ENCODE measurements around the gene EEFSEC. TPM values are rescaled to one million over a fixed set of nuclear protein-coding genes. Genes with fewer than 3 reads are reported as not detected.

The EEFSEC gene
- total RNA-seq, 1 experiment from 2014 or later: 15.4 TPM

GRCh38 chr3:128194843-128195242, 41.6 kb downstream of the EEFSEC start:
- no peaks in the 10 kb centered on the region for H3K4me1 ChIP-seq (ENCODE audit: control insufficient read depth, insufficient read depth, low read length)
- no peaks in the 10 kb centered on the region for H3K9me3 ChIP-seq (ENCODE audit: control insufficient read depth, insufficient read depth, low read depth, low read length)
- TF ChIP-seq TCF7L2 (IDR thresholded peaks at IDR 0.05; ENCODE audit: low read depth, low read length) (no peak), SIN3A (IDR thresholded peaks at IDR 0.05; ENCODE audit: borderline replicate concordance, insufficient read depth, low read depth, low read length) (no peak), REST (IDR thresholded peaks at IDR 0.05; ENCODE audit: insufficient read depth in 1 of 2, low read depth in 2 of 2, low read length in 1 of 2) (no peak), CTCF (IDR thresholded peaks at IDR 0.05) (no peak), POLR2AphosphoS5 (IDR thresholded peaks at IDR 0.05; ENCODE audit: low read depth, low read length) (no peak)
- ChIA-PET CTCF (no interaction called here), POLR2A (interaction anchor here (1.0 kb wide), 1 partner anchor 18 kb away, joined by 3 read pairs; no protein-coding TSS in a partner anchor)
- H3K4me3 ChIP-seq (ENCODE audit: low read depth in 2 of 2, low read length in 2 of 2): no peak overlapping the region
- DNase-seq (ENCODE audit: low read depth, low spot score) (no peak), ATAC-seq (no peak)
- no peak overlapping the region for H3K27ac ChIP-seq (ENCODE audit: low read length)
- in situ Hi-C loops (cut with HindIII; ENCODE audit: low pct_unique_long_range_greater_than_20kb, low sequenced_read_pairs): no loop called here
- intact Hi-C loops (cut with micrococcal nuclease; ENCODE audit: unreplicated experiment): no loop called here
- H3K27me3 ChIP-seq (ENCODE audit: control insufficient read depth, insufficient read depth, low read length): no peaks in the 10 kb centered on the region
- H3K36me3 ChIP-seq (ENCODE audit: control insufficient read depth, insufficient read depth, low read length): no peaks in the 10 kb centered on the region
- no TSS peak for BruUV-seq (replicated peaks)

- H3K27me3 ChIP-seq (ENCODE audit: control insufficient read depth, insufficient read depth, low read length): no peaks in the 10 kb centered on the region
- intact Hi-C loops (cut with micrococcal nuclease; ENCODE audit: unreplicated experiment): no loop called here
- no peak overlapping the region for H3K27ac ChIP-seq (ENCODE audit: low read length)
- POLR2A ChIA-PET: no interaction called here
- in situ Hi-C loops (cut with HindIII; ENCODE audit: low pct_unique_long_range_greater_than_20kb, low sequenced_read_pairs): no loop called here
- no peaks in the 10 kb centered on the region for H3K36me3 ChIP-seq (ENCODE audit: control insufficient read depth, insufficient read depth, low read length)
- no TSS peak for BruUV-seq (replicated peaks)
- no peaks in the 10 kb centered on the region for H3K4me1 ChIP-seq (ENCODE audit: control insufficient read depth, insufficient read depth, low read length)
- H3K4me3 ChIP-seq (ENCODE audit: low read depth in 2 of 2, low read length in 2 of 2): no peak overlapping the region
- DNase-seq (ENCODE audit: low read depth, low spot score): no peak
- TF ChIP-seq POLR2AphosphoS5 (IDR thresholded peaks at IDR 0.05; ENCODE audit: low read depth, low read length) (no peak), SIN3A (IDR thresholded peaks at IDR 0.05; ENCODE audit: borderline replicate concordance, insufficient read depth, low read depth, low read length) (no peak), REST (IDR thresholded peaks at IDR 0.05; ENCODE audit: insufficient read depth in 1 of 2, low read depth in 2 of 2, low read length in 1 of 2) (no peak)
- CTCF ChIA-PET: no interaction called here
- no peak for ATAC-seq
- no peaks in the 10 kb centered on the region for H3K9me3 ChIP-seq (ENCODE audit: control insufficient read depth, insufficient read depth, low read depth, low read length)
Measured at GRCh38 chr3:128195369-128195768, 42.1 kb downstream of the EEFSEC start.

Measured in Panc1 (cell line).